GM23338 (cell line): ENCODE measurements around the gene KBTBD4. TPM values are rescaled to one million over a fixed set of nuclear protein-coding genes. Genes with fewer than 3 reads are reported as not detected.

Source experiments
- ATAC-seq: fragments of 200-7000 bp; cut with Tn5 transposase; 3 replicates; pipeline ENCODE4 v1.9.1; 2020
- DNase-seq: peaks from one replicate; pipeline ENCODE4 v3.0.0-alpha.2; 2015; ENCODE audit warnings: low spot score
- H2AFZ ChIP-seq: fragments of 200-600 bp; sonication (generic); 2 replicates; pipeline ENCODE4 v1.8.0; 2016; ENCODE audit warnings: antibody characterized with exemption, mild to moderate bottlenecking, moderate library complexity
- H3F3A ChIP-seq: fragments of 200-600 bp; sonication (generic); replicated peaks from 2 replicates; pipeline ENCODE4 v1.8.0; 2017; ENCODE audit warnings: antibody characterized with exemption, mixed run types, low read depth
- H3K27ac ChIP-seq: fragments of 200-600 bp; sonication (generic); 2 replicates; pipeline ENCODE4 v1.6.1; 2016; ENCODE audit warnings: low read depth
- H3K27me3 ChIP-seq: fragments of 200-600 bp; sonication (generic); 2 replicates; pipeline ENCODE4 v1.8.0; 2016; ENCODE audit warnings: mild to moderate bottlenecking, mixed run types, moderate library complexity; ENCODE audit not compliant: insufficient read depth
- H3K36me3 ChIP-seq: fragments of 200-600 bp; sonication (generic); 2 replicates; pipeline ENCODE4 v1.8.0; 2016; ENCODE audit warnings: mild to moderate bottlenecking; ENCODE audit not compliant: insufficient read depth
- H3K4me1 ChIP-seq: fragments of 200-600 bp; sonication (generic); 2 replicates; pipeline ENCODE4 v1.8.0; 2016; ENCODE audit warnings: mild to moderate bottlenecking, moderate library complexity; ENCODE audit not compliant: insufficient read depth
- H3K4me2 ChIP-seq: fragments of 200-600 bp; sonication (generic); 2 replicates; pipeline ENCODE4 v1.7.1; 2017; ENCODE audit warnings: mixed run types
- H3K4me3 ChIP-seq: fragments of 200-600 bp; sonication (generic); 2 replicates; pipeline ENCODE4 v1.6.1; 2016; ENCODE audit warnings: mixed run types
- H3K79me2 ChIP-seq: fragments of 200-600 bp; sonication (generic); replicated peaks from 2 replicates; pipeline ENCODE4 v1.8.0; 2017; ENCODE audit warnings: mild to moderate bottlenecking; ENCODE audit not compliant: insufficient read depth
- H3K9me2 ChIP-seq: fragments of 200-600 bp; sonication (generic); 2 replicates; pipeline ENCODE4 v1.8.0; 2017; ENCODE audit not compliant: insufficient read depth
- H4K20me1 ChIP-seq: fragments of 200-600 bp; sonication (generic); replicated peaks from 2 replicates; pipeline ENCODE4 v1.8.0; 2017; ENCODE audit warnings: mild to moderate bottlenecking; ENCODE audit not compliant: insufficient read depth
- H3K27ac Mint-ChIP-seq: 2 replicates; pipeline ENCODE4 v1.8.0; 2020; ENCODE audit warnings: inconsistent platforms, mild to moderate bottlenecking, moderate library complexity, mixed read lengths
- H3K27me3 Mint-ChIP-seq: 3 replicates; pipeline ENCODE4 v1.8.0; 2022; ENCODE audit warnings: low read depth, mild to moderate bottlenecking, moderate library complexity, mixed read lengths, inconsistent platforms; ENCODE audit not compliant: insufficient read depth, poor library complexity
- H3K36me3 Mint-ChIP-seq: 3 replicates; pipeline ENCODE4 v1.8.0; 2021; ENCODE audit warnings: low read depth, mild to moderate bottlenecking, inconsistent platforms, moderate library complexity, mixed read lengths
- H3K4me1 Mint-ChIP-seq: 3 replicates; pipeline ENCODE4 v1.8.0; 2020; ENCODE audit warnings: mild to moderate bottlenecking, inconsistent platforms, mixed read lengths
- H3K4me3 Mint-ChIP-seq: 3 replicates; pipeline ENCODE4 v1.8.0; 2021; ENCODE audit warnings: moderate library complexity, mild to moderate bottlenecking, inconsistent platforms, mixed read lengths
- H3K9me3 Mint-ChIP-seq: 3 replicates; pipeline ENCODE4 v1.8.0; 2020; ENCODE audit warnings: moderate library complexity, mild to moderate bottlenecking, inconsistent platforms, mixed read lengths
- EZH2phosphoT487 ChIP-seq: fragments of 200-600 bp; sonication (generic); IDR thresholded peaks from one replicate; pipeline ENCODE4 v1.8.1; 2018; ENCODE audit warnings: antibody characterized with exemption; ENCODE audit not compliant: unreplicated experiment
- JUNB ChIP-seq: IDR thresholded peaks from one replicate; pipeline ENCODE4 v1.6.1; 2016; ENCODE audit warnings: antibody characterized with exemption; ENCODE audit not compliant: unreplicated experiment
- NANOG ChIP-seq: IDR thresholded peaks from 2 replicates; pipeline ENCODE4 v1.6.1; 2016; ENCODE audit warnings: antibody characterized with exemption, borderline replicate concordance
- ZNF114 ChIP-seq: fragments of 250-450 bp; sonication (Bioruptor Pico); IDR thresholded peaks from 2 replicates; pipeline ENCODE4 v1.5.0; 2020; ENCODE audit warnings: mild to moderate bottlenecking, moderate library complexity
- ZNF331 ChIP-seq: fragments of 250-450 bp; sonication (Bioruptor Pico); IDR thresholded peaks from 2 replicates; pipeline ENCODE4 v1.5.0; 2020; ENCODE audit warnings: low read depth, mild to moderate bottlenecking, moderate library complexity
- polyA plus RNA-seq: library from polyadenylated mRNA; unstranded; fragments of >200 nt; fragmentation: Nextera tagmentation; extraction: Ambion mirVana; gene quantifications from 2 replicates; pipeline ENCODE4 v1.2.1, GENCODE V29; 2016
- total RNA-seq: library from RNA; depleted of rRNA; stranded (reverse); fragments of >200 nt; shearing (Covaris generic); gene quantifications from 2 replicates; pipeline ENCODE4 v1.2.3, GENCODE V29; 2014
- TF ChIP-seq, protein P1 (sequence below), 2 experiments: fragments of 200-600 bp in 1 of 2; sonication (generic) in 1 of 2; conservative IDR thresholded peaks; 2 replicates each; pipeline versions ENCODE4 v1.5.1 to v1.6.1; 2016 to 2017; ENCODE audit warnings: antibody characterized with exemption in 2 of 2, low read depth in 2 of 2, mild to moderate bottlenecking in 2 of 2, moderate library complexity in 1 of 2
- TF ChIP-seq, protein P2 (sequence below): fragments of 250-450 bp; sonication (Bioruptor Pico); IDR thresholded peaks from 2 replicates; pipeline ENCODE4 v1.5.0; 2020; ENCODE audit warnings: mild to moderate bottlenecking, moderate library complexity
- TF ChIP-seq, protein P3 (sequence below): IDR thresholded peaks from one replicate; pipeline ENCODE4 v1.6.1; 2018; ENCODE audit warnings: antibody characterized with exemption; ENCODE audit not compliant: unreplicated experiment

Gene KBTBD4
- total and polyA plus RNA-seq, 2 experiments from 2014 or later: 5.8 to 16.6 TPM

DNA sequence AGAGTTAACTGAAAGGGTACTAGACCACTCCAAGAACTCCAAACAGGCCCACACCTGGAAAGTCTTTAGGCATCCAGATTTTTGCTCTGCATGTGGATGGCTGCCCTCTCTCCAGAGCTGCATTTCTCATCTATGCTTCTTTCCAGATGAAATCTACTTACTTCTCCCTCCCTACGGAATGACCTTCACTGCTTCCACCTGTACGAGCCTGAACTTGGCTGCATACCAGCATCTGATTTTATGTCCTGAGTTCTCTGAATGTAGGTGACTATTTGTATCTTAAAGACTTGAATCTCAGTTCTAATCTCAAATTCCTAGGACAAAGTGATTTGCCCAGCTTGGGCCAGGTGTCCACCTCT, 39.1 kb downstream of the KBTBD4 start:
- Histone ChIP-seq H3F3A (peaks cover 10% of the 10 kb centered on the region; the same call in 1 of the 2 replicates), H2AFZ (no peak overlapping the region), H3K4me1 (peaks cover 41% of the 10 kb centered on the region), H3K27ac (peak overlapping the region; percentile 74), H3K4me2 (peak overlapping the region; percentile 53), H3K4me3 (0 out of 2 replicates have a peak overlapping the region, but pooled peaks have one; percentile 18), H3K36me3 (no peaks in the 10 kb centered on the region), H3K27me3 (no peaks in the 10 kb centered on the region), H4K20me1 (peaks cover 85% of the 10 kb centered on the region), H3K9me2 (no peaks in the 10 kb centered on the region; the same call in 1 of the 2 replicates), H3K79me2 (peaks cover 100% of the 10 kb centered on the region)
- Mint-ChIP-seq H3K27me3 (no peaks in the 10 kb centered on the region), H3K36me3 (peaks cover 15% of the 10 kb centered on the region; the same call in 2 of the 3 replicates), H3K4me1 (peaks cover 32% of the 10 kb centered on the region), H3K4me3 (no peak overlapping the region), H3K9me3 (no peaks in the 10 kb centered on the region; the same call in 2 of the 3 replicates), H3K27ac (no peak overlapping the region)
- ATAC-seq (no peak), DNase-seq (no peak)
- TF ChIP-seq JUNB (no peak), ZNF331 (CRISPR knock-in tag) (no peak)
- TF ChIP-seq, protein P1, sequence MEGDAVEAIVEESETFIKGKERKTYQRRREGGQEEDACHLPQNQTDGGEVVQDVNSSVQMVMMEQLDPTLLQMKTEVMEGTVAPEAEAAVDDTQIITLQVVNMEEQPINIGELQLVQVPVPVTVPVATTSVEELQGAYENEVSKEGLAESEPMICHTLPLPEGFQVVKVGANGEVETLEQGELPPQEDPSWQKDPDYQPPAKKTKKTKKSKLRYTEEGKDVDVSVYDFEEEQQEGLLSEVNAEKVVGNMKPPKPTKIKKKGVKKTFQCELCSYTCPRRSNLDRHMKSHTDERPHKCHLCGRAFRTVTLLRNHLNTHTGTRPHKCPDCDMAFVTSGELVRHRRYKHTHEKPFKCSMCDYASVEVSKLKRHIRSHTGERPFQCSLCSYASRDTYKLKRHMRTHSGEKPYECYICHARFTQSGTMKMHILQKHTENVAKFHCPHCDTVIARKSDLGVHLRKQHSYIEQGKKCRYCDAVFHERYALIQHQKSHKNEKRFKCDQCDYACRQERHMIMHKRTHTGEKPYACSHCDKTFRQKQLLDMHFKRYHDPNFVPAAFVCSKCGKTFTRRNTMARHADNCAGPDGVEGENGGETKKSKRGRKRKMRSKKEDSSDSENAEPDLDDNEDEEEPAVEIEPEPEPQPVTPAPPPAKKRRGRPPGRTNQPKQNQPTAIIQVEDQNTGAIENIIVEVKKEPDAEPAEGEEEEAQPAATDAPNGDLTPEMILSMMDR (conservative IDR thresholded peaks at IDR 0.05; ENCODE audit: low read depth in 2 of 2): 0 out of 4 replicates have a peak, but pooled peaks of 1 of the 2 experiments have one; percentile 13

DNA sequence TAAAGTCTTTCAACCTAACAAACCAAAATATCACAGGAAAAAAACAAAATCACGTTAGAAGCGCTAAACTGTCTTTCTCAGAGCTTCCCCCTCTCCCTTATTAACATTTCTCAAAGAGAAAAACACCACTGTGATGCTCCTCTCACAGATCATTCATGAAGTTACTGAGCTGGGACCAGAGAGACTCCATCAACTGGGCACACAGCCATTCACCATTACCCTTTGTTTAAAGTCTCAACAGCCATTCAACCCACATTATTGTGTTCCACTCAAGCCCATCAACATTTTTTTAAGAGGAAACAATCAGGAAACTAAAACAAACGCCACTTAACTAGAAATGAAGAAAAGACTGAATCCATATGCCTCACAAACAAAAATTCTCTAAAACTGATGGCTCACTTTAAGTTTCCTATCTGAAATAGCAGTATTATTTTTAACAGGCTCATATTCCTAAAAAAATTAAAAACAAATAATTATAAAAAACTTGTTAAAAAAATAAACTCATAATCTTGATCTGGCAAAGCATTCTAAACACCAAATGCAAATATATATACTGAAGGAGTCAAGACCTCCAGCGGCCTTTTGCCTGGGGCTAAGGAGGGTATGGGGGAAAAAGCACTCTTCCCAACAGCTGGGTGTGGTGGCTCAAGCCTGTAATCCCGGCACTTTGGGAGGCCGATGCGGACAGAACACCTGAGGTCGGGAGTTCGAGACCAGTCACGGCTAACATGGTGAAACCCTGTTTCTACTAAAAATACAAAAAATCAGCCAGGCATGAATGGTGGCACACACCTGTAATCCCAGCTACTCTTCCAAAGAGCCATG, 39.8 kb downstream of the KBTBD4 start:
- Mint-ChIP-seq H3K4me1 (peaks cover 32% of the 10 kb centered on the region), H3K4me3 (no peak overlapping the region), H3K27ac (peak overlapping the region; percentile 70), H3K27me3 (no peaks in the 10 kb centered on the region), H3K9me3 (no peaks in the 10 kb centered on the region; the same call in 2 of the 3 replicates), H3K36me3 (peaks cover 15% of the 10 kb centered on the region; the same call in 2 of the 3 replicates)
- Histone ChIP-seq H3K79me2 (peaks cover 100% of the 10 kb centered on the region), H3K4me3 (no peak overlapping the region), H3F3A (peaks cover 5% of the 10 kb centered on the region; the same call in 1 of the 2 replicates), H3K36me3 (no peaks in the 10 kb centered on the region), H3K4me2 (peak overlapping the region; percentile 53), H3K27ac (peak overlapping the region; percentile 74), H2AFZ (no peak overlapping the region), H4K20me1 (peaks cover 85% of the 10 kb centered on the region), H3K4me1 (peaks cover 34% of the 10 kb centered on the region), H3K9me2 (no peaks in the 10 kb centered on the region; the same call in 1 of the 2 replicates), H3K27me3 (no peaks in the 10 kb centered on the region)
- peak; percentile 64 for ATAC-seq
- no peak for DNase-seq
- TF ChIP-seq EZH2phosphoT487 (no peak), NANOG (no peak), ZNF331 (CRISPR knock-in tag) (no peak), ZNF114 (CRISPR knock-in tag) (no peak)
- TF ChIP-seq, protein P2, sequence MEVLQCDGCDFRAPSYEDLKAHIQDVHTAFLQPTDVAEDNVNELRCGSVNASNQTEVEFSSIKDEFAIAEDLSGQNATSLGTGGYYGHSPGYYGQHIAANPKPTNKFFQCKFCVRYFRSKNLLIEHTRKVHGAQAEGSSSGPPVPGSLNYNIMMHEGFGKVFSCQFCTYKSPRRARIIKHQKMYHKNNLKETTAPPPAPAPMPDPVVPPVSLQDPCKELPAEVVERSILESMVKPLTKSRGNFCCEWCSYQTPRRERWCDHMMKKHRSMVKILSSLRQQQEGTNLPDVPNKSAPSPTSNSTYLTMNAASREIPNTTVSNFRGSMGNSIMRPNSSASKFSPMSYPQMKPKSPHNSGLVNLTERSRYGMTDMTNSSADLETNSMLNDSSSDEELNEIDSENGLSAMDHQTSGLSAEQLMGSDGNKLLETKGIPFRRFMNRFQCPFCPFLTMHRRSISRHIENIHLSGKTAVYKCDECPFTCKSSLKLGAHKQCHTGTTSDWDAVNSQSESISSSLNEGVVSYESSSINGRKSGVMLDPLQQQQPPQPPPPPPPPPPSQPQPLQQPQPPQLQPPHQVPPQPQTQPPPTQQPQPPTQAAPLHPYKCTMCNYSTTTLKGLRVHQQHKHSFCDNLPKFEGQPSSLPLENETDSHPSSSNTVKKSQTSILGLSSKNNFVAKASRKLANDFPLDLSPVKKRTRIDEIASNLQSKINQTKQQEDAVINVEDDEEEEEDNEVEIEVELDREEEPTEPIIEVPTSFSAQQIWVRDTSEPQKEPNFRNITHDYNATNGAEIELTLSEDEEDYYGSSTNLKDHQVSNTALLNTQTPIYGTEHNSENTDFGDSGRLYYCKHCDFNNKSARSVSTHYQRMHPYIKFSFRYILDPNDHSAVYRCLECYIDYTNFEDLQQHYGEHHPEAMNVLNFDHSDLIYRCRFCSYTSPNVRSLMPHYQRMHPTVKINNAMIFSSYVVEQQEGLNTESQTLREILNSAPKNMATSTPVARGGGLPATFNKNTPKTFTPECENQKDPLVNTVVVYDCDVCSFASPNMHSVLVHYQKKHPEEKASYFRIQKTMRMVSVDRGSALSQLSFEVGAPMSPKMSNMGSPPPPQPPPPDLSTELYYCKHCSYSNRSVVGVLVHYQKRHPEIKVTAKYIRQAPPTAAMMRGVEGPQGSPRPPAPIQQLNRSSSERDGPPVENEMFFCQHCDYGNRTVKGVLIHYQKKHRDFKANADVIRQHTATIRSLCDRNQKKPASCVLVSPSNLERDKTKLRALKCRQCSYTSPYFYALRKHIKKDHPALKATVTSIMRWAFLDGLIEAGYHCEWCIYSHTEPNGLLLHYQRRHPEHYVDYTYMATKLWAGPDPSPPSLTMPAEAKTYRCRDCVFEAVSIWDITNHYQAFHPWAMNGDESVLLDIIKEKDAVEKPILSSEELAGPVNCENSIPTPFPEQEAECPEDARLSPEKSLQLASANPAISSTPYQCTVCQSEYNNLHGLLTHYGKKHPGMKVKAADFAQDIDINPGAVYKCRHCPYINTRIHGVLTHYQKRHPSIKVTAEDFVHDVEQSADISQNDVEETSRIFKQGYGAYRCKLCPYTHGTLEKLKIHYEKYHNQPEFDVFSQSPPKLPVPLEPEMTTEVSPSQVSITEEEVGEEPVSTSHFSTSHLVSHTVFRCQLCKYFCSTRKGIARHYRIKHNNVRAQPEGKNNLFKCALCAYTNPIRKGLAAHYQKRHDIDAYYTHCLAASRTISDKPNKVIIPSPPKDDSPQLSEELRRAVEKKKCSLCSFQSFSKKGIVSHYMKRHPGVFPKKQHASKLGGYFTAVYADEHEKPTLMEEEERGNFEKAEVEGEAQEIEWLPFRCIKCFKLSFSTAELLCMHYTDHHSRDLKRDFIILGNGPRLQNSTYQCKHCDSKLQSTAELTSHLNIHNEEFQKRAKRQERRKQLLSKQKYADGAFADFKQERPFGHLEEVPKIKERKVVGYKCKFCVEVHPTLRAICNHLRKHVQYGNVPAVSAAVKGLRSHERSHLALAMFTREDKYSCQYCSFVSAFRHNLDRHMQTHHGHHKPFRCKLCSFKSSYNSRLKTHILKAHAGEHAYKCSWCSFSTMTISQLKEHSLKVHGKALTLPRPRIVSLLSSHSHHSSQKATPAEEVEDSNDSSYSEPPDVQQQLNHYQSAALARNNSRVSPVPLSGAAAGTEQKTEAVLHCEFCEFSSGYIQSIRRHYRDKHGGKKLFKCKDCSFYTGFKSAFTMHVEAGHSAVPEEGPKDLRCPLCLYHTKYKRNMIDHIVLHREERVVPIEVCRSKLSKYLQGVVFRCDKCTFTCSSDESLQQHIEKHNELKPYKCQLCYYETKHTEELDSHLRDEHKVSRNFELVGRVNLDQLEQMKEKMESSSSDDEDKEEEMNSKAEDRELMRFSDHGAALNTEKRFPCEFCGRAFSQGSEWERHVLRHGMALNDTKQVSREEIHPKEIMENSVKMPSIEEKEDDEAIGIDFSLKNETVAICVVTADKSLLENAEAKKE (CRISPR knock-in tag): no peak
- TF ChIP-seq, protein P3, sequence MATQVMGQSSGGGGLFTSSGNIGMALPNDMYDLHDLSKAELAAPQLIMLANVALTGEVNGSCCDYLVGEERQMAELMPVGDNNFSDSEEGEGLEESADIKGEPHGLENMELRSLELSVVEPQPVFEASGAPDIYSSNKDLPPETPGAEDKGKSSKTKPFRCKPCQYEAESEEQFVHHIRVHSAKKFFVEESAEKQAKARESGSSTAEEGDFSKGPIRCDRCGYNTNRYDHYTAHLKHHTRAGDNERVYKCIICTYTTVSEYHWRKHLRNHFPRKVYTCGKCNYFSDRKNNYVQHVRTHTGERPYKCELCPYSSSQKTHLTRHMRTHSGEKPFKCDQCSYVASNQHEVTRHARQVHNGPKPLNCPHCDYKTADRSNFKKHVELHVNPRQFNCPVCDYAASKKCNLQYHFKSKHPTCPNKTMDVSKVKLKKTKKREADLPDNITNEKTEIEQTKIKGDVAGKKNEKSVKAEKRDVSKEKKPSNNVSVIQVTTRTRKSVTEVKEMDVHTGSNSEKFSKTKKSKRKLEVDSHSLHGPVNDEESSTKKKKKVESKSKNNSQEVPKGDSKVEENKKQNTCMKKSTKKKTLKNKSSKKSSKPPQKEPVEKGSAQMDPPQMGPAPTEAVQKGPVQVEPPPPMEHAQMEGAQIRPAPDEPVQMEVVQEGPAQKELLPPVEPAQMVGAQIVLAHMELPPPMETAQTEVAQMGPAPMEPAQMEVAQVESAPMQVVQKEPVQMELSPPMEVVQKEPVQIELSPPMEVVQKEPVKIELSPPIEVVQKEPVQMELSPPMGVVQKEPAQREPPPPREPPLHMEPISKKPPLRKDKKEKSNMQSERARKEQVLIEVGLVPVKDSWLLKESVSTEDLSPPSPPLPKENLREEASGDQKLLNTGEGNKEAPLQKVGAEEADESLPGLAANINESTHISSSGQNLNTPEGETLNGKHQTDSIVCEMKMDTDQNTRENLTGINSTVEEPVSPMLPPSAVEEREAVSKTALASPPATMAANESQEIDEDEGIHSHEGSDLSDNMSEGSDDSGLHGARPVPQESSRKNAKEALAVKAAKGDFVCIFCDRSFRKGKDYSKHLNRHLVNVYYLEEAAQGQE: no peak
